Myocyte (in vitro differentiated cells): ENCODE results near the gene BASP1. TPM values are rescaled to one million over a fixed set of nuclear protein-coding genes. Genes with fewer than 3 reads are reported as not detected.
"Not testable (repeated sequence)": the region's sequence is repeated elsewhere in the genome, so short reads cannot be mapped to it uniquely, and the experiment has no call there.

Experiments used
- DNase-seq: peaks from one replicate; pipeline ENCODE4 v3.0.0-alpha.2; 2012; ENCODE audit warnings: low read depth
- total RNA-seq: library from RNA; depleted of rRNA; stranded (reverse); fragments of >200 nt; gene quantifications from 2 replicates; pipeline ENCODE4 v1.2.3, GENCODE V29; 2014

Gene BASP1
- total RNA-seq, 1 donor from 2014 or later: 80.7 TPM

- DNase-seq: peak; percentile 90
Measured at GRCh38 chr5:17249029-17249634, 31.7 kb downstream of the BASP1 start.

DNA sequence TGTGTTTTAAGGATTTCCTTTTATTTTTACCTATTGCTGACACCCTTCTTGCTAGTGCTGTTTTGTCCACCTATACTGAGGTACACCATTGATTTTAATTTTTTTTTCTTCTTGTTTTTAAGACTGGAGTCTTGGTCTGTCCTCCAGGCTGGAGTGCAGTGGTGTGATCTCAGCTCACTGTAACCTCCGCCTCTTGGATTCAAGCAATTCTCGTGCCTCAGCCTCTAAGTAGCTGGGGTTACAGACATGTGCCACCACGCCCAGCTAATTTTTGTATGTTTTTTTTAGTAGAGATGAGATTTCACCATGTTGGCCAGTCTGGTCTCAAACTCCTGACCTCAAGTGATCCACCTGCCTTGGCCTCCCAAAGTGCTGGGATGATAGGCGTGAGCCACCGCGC is 32.4 kb downstream of the BASP1 start:
- DNase-seq: not testable (repeated sequence)

DNA sequence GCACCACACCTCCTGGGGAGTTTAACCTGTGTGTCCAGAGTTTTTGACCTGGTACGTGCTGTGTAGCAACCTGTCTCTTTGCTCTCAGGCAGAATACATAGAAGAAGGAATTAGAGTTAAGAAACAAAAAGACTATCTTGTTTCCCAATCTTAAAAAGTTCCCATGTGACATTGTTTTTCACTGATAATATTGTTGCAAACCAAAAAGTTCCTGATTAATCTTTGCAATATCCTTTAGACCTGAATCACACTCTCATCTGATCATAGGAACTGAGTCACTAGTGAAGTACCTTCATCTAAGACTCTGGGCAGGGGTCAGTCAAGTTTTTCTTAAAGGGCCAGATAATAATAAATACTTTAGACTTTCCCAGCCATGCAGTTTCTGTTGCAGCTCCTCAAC is 35.1 kb downstream of the BASP1 start:
- DNase-seq: no peak

GRCh38 chr5:17255471-17256021 is 38.1 kb downstream of the BASP1 start:
- DNase-seq: no peak

GRCh38 chr5:17256171-17256570 is 38.7 kb downstream of the BASP1 start:
- DNase-seq: no peak

GRCh38 chr5:17256839-17257238 is 39.4 kb downstream of the BASP1 start:
- no peak for DNase-seq

DNA sequence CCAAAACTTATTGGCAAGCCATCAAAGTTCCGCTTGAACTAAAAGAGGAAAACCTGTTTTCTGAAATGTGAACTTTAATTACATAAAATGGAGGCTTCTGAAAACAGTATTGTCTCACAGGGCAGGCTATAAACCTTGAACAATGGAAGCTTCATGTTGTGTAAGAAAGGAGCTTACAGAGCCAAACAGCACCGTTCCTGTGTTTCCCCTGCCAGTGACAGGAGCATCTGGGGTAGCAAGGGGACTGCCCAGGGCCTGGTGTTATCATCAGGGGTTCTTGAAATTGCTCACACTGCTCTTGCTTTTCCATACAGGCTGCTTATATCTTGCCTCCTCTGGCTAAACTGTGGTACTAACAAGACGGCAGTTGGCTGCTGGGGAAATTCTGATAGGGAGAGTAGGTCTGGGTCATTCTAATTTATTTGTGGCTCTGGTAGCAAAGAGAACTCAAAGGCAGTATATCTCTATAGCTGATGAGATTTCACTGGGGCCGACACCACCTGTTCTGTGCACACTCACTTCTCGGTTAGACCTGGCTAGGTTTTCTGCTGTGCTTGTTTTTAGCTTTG is 40.4 kb downstream of the BASP1 start:
- DNase-seq: peak; percentile 17

DNA sequence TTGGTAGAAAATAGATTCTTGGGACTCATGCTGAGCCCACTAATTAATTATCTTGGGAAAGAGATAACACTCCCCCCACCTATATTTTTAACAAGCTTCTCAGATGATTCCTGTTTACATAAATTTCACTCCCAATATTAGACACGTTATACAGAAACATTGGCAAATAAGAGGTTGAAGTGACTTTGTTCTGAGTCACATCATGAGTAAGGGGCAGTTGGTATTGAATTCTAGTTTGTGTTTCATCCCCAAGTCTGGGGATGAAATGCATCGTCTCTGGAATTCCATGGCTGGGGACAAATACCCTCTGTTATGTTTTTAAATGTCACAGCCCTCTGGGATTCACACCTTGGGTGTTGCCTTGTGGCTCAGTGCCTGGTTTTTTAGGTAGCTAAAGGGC is 41.0 kb downstream of the BASP1 start:
- no peak for DNase-seq

- not testable (repeated sequence) for DNase-seq
Measured at GRCh38 chr5:17259012-17259411, 41.6 kb downstream of the BASP1 start.

DNA sequence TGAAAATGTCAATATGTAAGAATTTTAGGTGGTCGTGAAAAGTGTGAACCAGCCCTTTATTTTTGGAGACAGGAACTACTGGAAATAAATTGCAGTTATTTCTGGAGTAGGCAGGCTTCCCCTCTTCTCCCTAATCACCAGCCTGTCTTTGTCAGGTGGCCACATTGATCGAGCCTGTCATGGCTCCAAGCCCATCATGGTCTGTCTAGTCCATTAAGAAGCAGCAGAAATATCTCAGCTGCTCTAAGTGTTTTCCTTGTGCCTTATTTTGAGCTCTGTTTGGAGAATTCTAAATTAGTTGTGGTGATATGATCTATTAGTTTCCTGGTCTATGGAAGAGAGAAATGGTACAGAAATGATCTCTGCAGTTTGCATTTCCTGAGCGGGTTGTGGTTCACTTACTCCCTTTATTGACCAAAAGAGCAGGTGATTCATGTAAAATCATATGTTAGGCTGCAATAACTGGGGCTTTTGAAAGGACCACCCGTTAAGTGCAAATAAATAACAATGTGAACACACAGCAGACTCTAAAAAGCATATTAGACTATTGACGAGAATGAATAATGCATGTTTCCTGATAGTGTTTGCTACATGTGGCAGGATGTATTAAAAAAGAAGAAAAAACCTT is 42.3 kb downstream of the BASP1 start:
- DNase-seq: peak; percentile 18

GRCh38 chr5:17260549-17260948 is 43.1 kb downstream of the BASP1 start:
- no peak for DNase-seq

GRCh38 chr5:17261075-17261474 is 43.6 kb downstream of the BASP1 start:
- no peak for DNase-seq

DNA sequence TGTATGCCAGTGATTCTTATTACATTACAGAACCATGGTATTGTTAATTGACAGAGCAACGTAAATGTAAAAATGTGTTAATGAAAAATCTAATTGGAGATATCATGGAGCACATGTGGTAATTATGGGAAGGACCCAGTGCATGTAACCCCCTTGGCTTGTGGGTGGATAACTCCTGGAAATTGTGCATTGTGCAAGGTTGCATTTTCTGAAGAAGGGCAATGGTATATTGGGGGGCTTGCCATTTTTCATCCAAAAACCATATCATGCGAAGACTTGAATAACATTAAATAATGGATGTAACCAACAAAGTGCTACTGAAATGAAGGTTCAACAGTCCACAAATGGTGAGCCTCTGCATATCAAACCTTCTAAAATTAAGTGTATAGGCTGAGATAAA is 47.6 kb downstream of the BASP1 start:
- no peak for DNase-seq

GRCh38 chr5:17267106-17267505 is 49.7 kb downstream of the BASP1 start:
- DNase-seq: no peak

- DNase-seq: no peak
Measured at GRCh38 chr5:17269201-17269600, 51.8 kb downstream of the BASP1 start.

GRCh38 chr5:17272111-17272510 is 54.7 kb downstream of the BASP1 start:
- no peak for DNase-seq

DNA sequence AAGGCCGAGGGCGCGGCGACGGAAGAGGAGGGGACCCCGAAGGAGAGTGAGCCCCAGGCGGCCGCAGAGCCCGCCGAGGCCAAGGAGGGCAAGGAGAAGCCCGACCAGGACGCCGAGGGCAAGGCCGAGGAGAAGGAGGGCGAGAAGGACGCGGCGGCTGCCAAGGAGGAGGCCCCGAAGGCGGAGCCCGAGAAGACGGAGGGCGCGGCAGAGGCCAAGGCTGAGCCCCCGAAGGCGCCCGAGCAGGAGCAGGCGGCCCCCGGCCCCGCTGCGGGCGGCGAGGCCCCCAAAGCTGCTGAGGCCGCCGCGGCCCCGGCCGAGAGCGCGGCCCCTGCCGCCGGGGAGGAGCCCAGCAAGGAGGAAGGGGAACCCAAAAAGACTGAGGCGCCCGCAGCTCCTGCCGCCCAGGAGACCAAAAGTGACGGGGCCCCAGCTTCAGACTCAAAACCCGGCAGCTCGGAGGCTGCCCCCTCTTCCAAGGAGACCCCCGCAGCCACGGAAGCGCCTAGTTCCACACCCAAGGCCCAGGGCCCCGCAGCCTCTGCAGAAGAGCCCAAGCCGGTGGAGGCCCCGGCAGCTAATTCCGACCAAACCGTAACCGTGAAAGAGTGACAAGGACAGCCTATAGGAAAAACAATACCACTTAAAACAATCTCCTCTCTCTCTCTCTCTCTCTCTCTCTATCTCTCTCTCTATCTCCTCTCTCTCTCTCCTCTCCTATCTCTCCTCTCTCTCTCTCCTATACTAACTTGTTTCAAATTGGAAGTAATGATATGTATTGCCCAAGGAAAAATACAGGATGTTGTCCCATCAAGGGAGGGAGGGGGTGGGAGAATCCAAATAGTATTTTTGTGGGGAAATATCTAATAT is 58.1 kb downstream of the BASP1 start:
- DNase-seq: no peak

- DNase-seq: no peak
Measured at GRCh38 chr5:17276445-17276844, 59.0 kb downstream of the BASP1 start.

DNA sequence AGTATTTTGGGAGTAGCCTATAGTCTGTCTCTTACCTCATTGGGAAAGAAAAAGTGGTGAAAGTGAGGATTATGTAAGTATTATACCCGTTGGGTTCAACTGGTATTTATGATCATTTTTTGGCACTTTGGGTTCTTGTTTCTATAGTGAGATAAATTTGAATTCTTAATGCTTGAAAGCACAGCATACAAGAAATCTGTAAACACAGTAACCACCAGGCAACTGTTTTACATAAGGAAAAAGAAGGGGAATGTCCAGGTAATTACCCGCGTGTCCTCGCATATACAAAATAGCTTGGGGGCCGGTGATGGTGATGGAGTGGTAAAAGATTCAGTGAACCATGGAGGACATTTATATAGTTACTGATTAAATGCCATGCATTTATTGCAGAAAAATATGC is 60.5 kb downstream of the BASP1 start:
- no peak for DNase-seq

GRCh38 chr5:17278931-17279330 is 61.5 kb downstream of the BASP1 start:
- DNase-seq: no peak

DNA sequence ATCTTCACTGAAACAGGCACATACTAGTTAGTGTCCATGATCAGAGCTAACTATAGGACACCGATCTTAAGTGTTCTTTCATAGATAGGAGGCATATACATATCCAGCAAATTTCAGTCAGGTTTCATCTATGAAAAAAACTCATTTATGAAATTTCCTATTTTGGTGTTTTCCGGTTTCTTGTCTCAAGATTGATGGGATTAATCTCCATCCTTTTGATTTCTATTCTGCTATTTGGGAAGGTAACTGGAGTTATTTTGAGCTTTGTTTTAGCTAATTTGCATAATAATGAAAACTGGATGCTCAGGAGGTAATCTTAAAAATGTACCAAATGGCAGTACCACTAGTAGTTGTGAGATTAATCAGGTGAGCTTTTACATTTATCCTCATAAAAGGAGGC is 62.1 kb downstream of the BASP1 start:
- DNase-seq: no peak
